Hematopoietic multipotent progenitor cell treated with erythropoietin and hydrocortisone succinate and interleukin-3 and kit ligand, for 8 days (in vitro differentiated cells): Measurements from ENCODE around the gene ZNF805.

Experiments
- DNase-seq: peaks from one replicate; pipeline ENCODE4 v3.0.0-alpha.2; 2015

Gene ZNF805

GRCh38 chr19:57269515-57270250 lies 29.3 kb downstream of the ZNF805 start:
- peak; percentile 9 for DNase-seq

- no peak for DNase-seq
Measured at GRCh38 chr19:57271280-57271679, 30.8 kb downstream of the ZNF805 start.

GRCh38 chr19:57273014-57273413 lies 32.6 kb downstream of the ZNF805 start:
- peak; percentile 41 for DNase-seq

- no peak for DNase-seq
Measured at GRCh38 chr19:57276430-57276829, 36.0 kb downstream of the ZNF805 start.

GRCh38 chr19:57278481-57278880 lies 38.0 kb downstream of the ZNF805 start:
- DNase-seq, result peak; percentile 19

GRCh38 chr19:57279418-57280164 lies 39.2 kb downstream of the ZNF805 start:
- DNase-seq, result peak; percentile 97

- DNase-seq, result peak; percentile 98
Measured at GRCh38 chr19:57280165-57280961, 39.9 kb downstream of the ZNF805 start, which contains the start of gene ZNF460. TSS of gene ZNF460 (plus strand) at chr19:57280485. CDS start at chr19:57280807, 322 bp downstream.

- DNase-seq, result peak; percentile 53
Measured at GRCh38 chr19:57280962-57281400, 40.5 kb downstream of the ZNF805 start.

- no peak for DNase-seq
Measured at GRCh38 chr19:57282011-57282643, 41.7 kb downstream of the ZNF805 start.

- DNase-seq, result no peak
Measured at GRCh38 chr19:57288373-57288772, 47.9 kb downstream of the ZNF805 start.

GRCh38 chr19:57290970-57291369 lies 50.5 kb downstream of the ZNF805 start:
- DNase-seq, result no peak

- DNase-seq, result no peak
Measured at GRCh38 chr19:57292547-57292946, 52.1 kb downstream of the ZNF805 start.

- no peak for DNase-seq
Measured at GRCh38 chr19:57293719-57294118, 53.3 kb downstream of the ZNF805 start.

- peak; percentile 32 for DNase-seq
Measured at GRCh38 chr19:57302020-57302465, 61.6 kb downstream of the ZNF805 start.

GRCh38 chr19:57302727-57303401 lies 62.4 kb downstream of the ZNF805 start:
- no peak for DNase-seq
